Inflammatory macrophage treated with lipopolysaccharide for 4 hours (primary cell): ENCODE measurements around the gene ARMC2.
"Not testable (repeated sequence)": the region's sequence is repeated elsewhere in the genome, so short reads cannot be mapped to it uniquely, and the experiment has no call there.

Source experiments
- DNase-seq: peaks from one replicate; pipeline ENCODE4 v3.0.0-alpha.2; 2020

The ARMC2 gene

DNA sequence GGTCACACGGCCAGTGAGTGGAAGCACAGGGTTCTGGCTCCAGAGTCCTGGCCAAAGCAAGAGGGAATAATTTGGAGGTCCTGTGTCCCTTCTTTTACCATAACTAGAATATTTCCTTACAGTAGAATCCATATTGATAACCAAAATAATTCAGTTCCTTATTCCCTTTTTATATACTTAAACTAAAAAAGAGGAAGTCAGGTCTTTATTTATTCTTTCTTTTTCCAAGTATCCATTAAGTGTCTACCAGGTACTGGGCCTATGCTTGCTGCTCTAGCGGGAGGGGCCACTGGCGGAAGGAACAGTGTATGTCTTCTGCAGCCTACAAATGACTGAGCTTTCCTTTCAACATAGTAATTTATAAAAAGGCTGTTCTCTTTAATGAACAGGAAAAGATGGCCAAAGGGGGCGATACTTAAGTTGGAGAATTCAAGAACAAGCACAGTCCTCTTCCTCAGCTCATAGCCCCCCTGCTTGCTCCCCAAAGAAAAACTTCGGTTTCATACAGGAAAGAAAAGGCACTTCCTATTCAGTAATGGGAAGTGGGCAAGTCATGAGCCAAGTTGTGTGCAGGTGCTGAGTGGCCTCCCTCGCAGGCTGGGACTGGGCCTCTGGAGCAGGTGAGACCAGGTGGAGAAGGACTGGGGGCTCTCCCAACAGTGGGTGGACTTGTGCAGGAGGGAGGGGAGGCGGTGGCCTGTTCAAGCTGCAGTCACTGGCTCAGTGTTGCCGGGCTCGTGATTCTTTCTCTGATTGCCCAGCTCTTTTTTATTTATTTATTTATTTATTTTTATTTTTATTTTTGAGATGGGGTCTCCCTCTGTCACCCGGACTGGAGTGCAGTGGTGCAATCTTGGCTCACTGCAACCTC, 110.9 kb downstream of the ARMC2 start:
- no peak for DNase-seq

DNA sequence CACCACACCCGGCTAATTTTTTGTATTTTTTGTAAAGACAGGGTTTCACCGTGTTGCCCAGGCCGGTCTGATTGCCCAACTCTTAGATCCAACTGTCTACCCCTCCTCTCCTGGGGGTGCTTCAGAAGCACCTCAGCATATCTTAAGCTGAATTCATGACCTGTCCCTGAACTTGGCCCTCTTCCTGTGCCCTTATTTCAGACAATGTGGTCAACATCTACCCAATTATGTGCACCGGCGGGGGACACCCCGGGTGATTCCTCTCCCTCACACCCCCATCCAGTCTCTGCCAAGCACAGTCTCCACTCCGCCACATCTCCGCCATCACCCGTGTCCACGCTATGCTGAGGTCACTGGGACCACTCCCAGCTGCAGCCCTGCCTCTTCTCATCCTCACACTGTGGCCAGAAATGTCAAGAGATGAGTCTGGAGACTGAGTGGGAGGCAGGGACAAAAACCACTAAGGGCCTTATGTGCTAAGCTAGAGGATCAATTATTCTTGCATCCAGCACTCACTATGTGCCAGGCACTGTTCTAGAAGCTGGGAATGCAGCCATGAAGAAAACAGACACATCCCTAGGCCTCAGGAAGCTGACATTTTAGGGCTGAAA, 111.9 kb downstream of the ARMC2 start:
- no peak for DNase-seq

DNA sequence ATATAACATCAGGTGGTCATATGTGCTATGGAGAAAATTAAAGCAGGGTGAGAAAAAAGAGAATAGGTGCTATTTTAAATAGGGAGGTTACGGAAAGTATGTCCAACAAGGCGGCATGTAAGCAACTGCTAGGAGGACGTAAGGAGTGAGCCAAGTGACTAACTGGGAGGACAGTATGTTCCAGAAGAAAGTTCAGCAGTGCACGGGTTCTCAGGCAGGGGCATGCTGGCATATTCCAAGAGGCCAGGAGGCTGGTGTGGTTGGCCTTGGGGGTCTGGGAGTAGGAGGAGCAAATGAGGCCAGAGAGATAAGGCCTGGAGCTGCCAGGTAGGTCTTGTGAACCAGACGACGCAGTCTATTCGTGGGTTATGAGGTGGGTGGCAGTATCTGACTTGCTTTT, 112.4 kb downstream of the ARMC2 start:
- DNase-seq = no peak

DNA sequence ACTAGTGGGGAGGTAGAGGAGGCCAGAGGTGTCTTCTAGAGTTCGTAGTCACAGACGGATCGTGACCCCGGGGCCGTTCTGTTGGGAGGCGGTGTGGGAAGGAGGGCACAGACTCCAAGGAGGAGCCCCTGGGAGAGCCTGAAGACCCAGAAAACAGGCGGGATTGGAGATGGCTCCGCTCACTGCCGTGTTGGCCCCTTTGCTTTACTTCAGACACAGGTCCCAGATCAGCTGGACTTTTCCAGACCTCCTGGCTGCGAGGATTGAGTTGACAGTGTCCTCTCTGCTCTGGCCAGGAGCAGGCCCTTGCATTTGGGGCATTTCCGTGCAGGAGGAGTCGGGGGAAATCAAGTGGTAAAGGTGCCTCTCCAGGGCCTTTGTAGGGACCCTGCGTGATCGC, 112.9 kb downstream of the ARMC2 start:
- no peak for DNase-seq

DNA sequence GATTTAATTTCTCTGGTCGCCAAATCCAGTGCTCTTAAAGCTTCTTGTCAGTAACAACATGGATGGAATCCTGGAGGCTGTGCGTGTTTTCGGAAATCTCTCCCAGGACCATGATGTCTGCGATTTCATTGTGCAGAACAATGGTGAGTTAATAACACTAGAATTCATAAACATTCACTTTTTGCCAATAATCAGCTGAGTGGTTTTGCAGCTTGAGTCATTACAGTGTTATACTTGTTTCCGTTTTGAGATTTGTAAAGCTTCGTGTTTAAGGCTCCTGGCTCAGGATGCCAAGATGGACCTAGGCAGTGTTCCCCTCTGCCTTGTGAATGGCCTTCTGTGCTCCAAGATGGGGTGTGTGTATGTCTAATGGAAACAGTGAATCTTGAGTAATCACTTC, 113.8 kb downstream of the ARMC2 start:
- DNase-seq = no peak

DNA sequence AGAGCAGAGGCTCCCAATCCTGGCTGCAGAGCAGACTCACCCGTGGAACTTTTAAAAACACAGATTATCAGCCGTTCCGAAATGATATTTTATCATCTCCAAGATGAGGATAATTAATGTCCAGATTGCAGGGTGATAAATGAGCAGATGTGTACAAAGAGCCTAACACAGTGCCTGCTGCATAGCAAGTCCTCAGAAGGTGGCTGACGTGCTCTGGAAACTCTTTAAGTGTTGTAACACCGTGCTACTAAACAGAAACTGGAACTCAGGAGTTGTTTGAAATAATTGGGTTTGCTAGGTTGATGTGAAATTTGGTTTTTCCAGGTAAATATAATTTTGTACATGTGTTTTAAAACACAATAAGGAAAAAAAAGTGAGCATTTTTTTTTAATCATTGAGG, 118.0 kb downstream of the ARMC2 start:
- DNase-seq = peak; percentile 79

DNA sequence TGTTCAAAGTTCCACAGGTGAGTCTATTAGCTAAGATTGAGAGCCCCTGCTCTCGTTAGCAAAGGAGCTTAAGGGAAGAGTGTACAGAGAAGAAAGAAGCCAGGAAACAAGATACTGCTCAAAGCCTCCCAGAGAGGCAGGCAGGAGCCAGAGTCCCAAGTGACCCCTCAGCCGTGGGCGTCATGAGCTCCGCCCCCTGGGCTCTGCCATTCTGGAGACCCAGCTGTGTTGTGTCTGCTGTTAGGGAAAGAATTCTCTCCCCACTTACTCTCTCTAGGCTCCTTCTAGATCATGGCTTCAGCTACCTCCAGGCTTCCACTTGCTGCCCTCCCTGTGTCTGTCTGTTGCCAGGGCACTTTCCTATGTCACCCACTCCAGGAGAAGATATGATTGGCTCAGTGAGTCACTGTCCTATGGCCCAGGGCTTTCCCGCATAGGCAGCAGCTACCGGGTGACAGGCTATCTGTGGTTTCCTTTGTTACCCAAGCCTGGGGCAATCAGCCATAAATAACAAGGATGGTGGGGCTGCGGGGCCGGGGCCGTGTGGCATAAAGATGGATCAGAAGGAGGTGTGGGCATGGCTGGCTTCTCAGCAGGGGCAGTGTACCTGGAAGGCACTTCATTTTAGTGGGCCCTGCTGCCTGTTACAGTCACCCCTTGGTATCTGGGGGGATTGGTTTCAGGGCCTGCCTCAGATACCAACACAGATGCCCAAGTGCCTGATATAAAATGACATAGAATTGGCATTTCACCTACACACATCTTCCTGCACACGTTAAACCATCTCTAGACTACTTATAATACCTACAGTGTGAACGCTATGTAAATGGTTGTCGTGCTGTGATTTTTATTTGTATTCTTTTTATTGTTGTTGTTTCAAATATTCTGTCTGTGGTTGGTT, 118.9 kb downstream of the ARMC2 start:
- peak; percentile 96 for DNase-seq

DNA sequence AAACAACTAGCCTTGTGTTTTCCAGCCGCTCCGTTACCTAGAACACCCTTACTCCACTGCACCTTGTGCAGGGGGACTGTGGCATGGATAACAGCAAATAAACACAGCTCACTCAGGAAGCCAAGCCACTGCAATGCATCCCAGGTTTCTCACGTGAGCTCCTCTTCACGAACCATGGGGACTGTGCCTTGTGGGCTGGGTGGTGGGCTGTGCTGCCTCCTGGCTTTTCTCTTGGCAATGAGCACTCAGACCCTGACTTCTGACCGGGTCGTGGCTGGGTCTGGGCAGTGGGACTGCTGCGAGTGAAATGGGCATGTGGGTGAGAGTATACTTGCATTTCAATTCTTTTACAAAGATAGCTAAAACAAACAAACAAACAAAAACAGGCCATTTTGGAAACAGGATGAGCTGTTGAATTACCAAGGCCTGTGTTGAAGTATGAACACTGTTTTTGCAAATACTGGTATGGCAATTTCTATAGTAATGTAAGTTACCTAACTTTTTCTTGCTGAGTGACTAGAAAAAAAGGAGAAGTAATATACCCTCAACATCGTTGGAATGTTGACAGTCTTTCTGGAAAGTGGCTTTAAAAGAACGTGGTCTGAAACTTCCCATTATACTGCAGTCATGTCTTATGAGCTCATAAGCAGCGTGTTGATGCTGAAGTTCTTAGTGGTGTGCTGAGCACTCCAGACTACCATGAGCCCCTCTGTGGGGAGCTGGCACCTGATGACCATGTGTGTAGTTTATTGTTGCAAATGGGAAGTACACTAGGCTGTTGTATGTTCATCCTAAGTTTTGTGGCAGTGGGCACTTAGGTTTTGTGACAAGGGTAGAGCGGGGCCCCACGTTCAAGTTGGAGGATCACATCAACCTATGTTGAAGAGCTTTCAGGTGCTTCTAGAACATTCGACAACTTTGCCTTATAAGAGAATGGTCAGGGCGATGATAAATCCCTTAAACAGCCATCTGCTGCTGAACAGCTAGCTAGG, 120.4 kb downstream of the ARMC2 start:
- peak; percentile 85 for DNase-seq

DNA sequence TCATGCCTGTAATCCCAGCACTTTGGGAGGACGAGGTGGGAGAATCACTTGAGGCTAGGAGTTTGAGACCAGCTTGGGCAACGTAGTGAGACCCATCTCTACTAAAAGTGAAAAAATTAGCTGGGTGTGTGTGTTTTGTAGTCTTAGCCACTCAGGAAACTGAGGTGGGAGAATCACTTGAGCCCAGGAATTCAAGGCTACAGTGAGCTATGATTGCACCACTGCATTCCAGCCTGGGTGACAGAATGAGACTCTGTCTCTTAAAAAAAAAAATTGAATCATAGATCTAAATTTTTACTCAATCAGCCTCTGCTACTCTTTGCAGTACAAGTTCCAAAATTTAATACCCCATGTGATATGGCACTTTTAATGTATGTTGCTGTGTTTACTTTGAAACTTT, 121.6 kb downstream of the ARMC2 start:
- no peak for DNase-seq

DNA sequence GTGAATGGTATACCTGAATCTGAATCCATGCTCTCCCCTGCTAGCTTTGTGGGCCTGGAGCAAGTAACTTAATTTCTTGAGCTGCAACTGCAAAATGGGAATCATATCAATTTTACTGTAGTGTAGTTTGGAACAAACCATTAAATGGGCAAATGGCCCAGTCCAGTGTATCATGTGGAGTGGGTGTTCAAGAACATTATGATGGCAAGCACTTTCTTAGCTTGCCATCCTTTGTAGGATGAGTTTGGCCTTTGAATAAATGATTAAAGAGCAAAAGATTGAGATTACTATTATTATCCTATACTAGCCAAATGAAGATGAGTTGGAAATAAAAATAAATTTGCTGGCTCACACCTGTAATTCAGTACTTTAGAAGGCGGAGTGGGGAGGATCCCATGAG, 126.0 kb downstream of the ARMC2 start:
- no peak for DNase-seq

DNA sequence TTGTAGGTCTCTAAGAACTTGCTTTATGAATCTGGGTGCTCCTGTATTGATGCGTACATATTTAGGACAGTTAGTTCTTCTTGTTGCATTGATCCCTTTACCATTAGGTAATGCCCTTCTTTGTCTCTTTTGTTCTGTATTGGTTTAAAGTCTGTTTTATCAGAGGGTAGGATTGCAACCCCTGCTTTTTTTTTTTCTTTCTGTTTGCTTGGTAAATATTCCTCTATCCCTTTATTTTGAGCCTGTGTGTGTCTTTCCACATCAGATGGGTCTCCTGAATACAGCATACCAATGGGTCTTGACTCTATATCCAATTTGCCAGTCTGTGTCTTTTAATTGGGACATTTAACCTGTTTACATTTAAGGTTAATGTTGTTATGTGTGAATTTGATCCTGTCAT, 130.4 kb downstream of the ARMC2 start:
- not testable (repeated sequence) for DNase-seq

DNA sequence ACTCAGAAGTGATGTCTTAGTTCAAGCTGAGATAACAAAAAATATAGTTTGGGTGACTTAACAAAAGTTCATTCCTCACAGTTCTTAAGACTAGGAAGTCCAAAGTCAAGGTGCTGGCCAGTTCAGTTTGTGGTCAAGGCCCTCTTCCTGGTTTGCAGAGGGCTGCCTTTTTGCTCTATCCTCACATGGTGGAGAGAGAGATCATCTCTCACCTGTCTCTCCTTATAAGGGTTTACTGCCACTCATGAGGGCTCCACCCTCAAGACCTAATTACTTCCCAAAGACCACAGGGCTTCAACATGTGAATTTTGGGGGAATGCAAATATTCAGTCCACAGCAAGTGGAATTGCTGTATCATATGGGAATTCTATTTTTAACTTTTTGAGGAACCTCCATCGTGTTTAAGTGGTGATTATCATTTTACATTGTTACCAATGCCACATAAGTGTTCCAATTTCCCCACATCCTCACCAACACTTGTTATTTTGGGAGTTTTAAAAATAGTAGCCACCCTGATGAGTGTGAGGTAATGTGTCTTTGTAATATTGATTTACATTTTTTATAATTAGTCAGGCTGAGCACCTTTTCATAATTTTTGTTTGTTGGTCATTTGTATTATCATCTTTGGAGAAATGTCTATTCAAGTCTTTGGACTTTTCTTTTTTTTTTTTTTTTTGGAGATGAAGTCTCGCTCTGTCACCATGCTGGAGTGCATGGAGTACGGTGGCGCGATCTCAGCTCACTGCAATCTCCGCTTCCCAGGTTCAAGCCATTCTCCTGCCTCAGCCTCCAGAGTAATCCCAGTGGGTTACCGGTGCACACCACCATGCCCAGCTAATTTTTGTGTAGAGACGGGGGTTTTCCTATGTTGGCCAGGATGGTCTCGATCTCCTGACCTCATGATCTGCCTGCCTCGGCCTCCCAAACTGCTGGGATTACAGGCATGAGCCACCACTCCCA, 134.2 kb downstream of the ARMC2 start:
- no peak for DNase-seq

DNA sequence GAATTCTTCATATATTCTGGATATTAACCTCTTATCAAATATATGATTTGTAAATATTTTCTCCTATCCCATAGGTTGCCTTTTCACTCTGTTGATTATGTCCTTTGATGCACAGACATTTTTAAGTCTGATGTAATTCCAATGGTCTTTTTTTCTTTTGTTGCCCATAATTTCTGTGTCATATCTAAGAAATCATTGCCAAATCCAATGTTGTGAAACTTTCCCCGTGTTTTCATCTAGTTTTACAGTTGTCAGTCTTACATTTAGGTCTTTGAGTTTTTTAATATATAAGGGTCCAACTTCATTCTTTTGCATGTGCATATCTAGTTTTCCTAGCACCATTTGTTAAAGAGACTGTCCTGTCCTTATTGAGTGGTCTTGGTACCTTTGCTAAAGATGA, 134.9 kb downstream of the ARMC2 start:
- peak; percentile 56 for DNase-seq

DNA sequence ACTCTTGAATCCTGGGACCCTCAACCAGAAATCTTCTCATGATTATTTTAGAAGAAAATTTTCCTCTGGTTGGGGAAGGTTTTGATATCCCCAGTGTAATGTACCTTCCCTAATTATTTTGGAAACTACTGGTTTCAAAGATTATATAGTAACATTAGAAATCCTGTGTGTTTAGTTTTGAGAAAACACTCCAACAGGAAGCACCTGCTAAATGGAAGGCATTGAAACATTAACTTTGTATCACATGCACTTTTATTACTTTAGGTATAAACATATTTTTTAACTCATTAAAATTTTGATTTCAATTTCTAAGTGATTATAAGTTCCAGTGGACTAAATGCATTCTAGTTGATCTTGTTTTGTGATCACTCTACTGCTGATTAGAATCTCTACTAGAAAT, 137.1 kb downstream of the ARMC2 start:
- DNase-seq = no peak

DNA sequence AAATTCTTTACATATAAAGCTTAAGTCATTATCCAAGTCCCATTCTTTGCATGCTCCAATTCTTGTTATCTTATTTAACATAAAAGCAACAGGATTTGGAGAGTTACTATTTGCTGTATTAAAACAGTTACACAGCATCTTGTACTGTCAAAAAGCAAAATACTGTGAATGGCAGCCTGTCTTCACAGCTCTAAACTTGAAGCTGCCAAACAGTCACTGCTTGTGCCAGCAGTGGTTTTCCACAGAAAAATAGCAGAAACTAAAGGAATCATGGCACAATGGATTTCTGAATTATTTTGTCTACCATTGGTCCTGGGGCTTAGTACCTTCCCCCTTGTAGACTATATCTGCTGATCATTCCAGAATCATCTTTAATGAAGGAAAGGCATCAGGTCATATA, 138.9 kb downstream of the ARMC2 start:
- no peak for DNase-seq

DNA sequence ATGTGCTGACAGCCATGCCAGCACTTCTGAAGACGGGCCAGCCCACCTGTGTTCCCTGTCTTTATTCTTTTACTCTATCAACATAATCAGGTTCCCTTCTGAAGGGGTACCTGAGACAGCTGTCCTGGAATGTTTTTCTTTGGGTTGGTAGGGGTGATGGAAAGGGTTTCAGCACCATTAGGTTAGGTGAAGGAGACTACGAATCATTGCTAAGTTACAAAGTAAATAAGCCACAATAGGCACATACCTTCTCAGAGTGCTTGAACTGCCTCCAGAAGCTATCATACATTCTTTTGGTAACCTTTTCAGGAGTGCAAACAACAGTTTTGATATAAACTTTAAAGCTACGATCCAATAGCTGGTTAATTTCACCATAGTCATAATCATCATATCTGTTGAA, 140.1 kb downstream of the ARMC2 start:
- no peak for DNase-seq

DNA sequence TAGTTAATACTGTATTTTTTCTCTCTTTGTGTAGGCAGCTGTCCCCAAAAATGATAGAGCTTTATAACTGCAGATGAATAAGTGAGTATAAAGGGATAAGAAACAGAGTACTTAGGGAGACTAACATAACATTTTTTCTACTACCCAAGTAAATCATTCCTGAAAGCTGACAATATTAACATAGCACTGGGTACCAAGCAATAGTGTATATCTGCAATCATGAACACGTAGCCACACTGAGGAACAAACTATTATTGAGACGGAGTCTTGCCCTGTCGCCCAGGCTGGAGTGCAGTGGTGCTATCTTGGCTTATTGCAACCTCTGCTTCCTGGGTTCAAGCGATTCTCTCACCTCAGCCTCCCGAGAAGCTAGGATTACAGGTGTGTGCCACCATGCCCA, 140.5 kb downstream of the ARMC2 start:
- no peak for DNase-seq

DNA sequence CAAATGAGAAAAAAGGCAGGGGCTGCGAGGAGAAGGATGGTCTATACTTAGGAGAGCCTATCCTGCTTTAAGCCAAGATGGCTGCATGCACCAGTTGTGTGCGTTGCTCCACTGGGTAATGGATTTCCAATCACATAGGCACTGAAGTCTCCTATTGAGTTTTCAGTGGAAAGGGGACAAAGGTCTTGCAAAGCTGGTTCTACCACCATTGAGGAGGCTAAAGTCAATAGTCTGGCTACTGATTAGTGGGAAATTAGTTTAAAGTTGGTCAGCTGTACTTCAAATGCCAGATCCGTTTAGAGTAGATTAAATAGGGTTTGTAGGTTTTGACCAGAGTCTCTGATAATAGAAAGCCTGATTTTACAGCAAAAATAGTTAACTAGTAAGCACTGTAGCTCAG, 141.5 kb downstream of the ARMC2 start:
- DNase-seq = no peak

DNA sequence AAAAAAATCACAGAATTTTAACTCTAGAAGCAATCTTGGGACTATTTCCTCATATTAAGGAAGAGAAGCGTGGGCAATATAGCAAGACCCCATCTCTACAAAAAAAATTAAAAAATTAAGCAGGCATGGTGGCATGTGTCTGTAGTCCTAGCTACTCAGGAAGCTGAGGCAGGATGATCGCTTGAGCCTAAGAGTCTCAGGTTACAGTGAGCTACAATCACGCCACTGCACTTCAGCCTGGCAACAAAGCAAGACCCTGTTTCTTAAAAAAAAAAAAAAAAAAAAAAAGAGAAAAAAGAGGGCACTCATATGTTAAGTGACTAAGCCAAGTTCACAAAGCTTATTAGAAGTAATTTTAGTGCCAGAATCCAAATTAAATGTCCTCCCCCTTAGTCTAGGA, 145.7 kb downstream of the ARMC2 start:
- DNase-seq = no peak

DNA sequence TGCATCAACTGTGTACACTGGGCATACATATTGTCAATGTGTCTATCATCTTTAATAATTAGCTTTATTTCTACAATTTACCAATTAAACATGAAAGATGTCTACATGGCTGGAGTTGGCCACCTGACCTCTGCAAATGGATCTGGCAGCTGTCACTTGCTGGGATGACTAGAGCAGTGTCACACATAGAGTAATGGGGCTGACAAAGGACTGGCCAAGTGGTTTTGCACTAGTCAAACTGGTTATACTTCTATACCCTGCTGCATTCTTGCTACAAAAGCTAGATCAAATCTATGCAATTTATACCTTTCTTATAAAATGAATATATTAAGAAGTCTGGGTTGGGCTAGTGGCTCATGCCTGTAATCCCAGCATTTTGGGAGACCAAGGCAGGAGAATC, 147.1 kb downstream of the ARMC2 start:
- no peak for DNase-seq

DNA sequence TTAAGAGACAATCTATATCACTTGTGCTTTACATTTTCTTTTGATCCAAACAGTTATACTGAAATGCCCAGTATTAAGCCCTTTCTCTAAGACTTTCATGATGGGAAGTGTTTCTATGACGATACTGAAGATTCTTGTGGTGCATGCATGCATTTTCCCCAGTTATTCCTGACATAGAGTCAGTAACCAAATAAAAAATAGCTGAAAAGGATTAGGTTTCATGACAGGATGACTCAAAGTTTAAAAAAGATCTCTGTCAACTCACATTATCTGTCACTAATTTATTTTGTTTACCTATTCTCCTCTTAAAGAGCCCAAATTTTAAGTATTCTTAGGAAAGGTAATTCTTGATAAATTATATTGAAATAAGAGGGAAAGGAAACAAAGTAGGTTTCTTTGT, 148.0 kb downstream of the ARMC2 start:
- DNase-seq = no peak
